ENCODE data around the gene ZNF805. TPM values are rescaled to one million over a fixed set of nuclear protein-coding genes. Genes with fewer than 3 reads are reported as not detected.

Gene ZNF805
- total RNA-seq, 3 donors from 2014 or later (not counting 1 experiment from before 2014, with no cell fraction given), result 25.9 to 32.7 (median 31.0) TPM

DNA sequence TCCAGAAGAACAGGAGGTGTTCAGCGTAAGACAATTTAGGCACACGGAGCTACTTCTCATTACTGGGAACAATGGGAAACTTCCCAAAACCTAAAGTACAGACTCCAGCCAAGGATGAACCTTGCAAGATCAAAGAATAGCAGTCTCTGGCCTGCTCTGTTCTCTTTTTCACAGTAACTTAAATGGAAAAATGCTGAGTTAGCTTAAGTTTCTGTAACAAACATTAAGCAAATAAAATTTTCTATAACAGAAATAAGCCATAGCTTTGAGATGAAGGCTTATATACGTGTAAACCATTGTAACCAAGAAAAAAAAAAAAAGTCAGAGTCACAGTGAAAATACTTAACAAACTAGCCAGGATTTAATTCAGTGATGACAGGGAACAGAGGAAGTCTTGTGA lies 21.6 kb downstream of the ZNF805 start:
- Histone ChIP-seq H3K4me1 (ENCODE audit: control insufficient read depth, insufficient read depth, low read length) (no peaks in the 10 kb centered on the region), H3K36me3 (ENCODE audit: control insufficient read depth, insufficient read depth, low read length) (peaks cover 9% of the 10 kb centered on the region), H3K4me3 (ENCODE audit: low read length) (no peak overlapping the region), H3K27me3 (ENCODE audit: control insufficient read depth, insufficient read depth, low read length) (no peaks in the 10 kb centered on the region), H3K27ac (ENCODE audit: low read length) (no peak overlapping the region), H3K9me3 (ENCODE audit: control insufficient read depth, insufficient read depth, low read length) (no peaks in the 10 kb centered on the region)
- WGBS (ENCODE audit: insufficient coverage), result 99% methylated on average over 3 of the region's 3 CpGs
- H3K4me3 Mint-ChIP-seq, result no peak overlapping the region
- no peak for DNase-seq
- ATAC-seq, result no peak
- TF ChIP-seq, protein P1, sequence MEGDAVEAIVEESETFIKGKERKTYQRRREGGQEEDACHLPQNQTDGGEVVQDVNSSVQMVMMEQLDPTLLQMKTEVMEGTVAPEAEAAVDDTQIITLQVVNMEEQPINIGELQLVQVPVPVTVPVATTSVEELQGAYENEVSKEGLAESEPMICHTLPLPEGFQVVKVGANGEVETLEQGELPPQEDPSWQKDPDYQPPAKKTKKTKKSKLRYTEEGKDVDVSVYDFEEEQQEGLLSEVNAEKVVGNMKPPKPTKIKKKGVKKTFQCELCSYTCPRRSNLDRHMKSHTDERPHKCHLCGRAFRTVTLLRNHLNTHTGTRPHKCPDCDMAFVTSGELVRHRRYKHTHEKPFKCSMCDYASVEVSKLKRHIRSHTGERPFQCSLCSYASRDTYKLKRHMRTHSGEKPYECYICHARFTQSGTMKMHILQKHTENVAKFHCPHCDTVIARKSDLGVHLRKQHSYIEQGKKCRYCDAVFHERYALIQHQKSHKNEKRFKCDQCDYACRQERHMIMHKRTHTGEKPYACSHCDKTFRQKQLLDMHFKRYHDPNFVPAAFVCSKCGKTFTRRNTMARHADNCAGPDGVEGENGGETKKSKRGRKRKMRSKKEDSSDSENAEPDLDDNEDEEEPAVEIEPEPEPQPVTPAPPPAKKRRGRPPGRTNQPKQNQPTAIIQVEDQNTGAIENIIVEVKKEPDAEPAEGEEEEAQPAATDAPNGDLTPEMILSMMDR (IDR thresholded peaks at IDR 0.05), result no peak
- H3K4me1 Mint-ChIP-seq, result peaks cover 0 to 16% of the 10 kb centered on the region in 2 donors
- no peaks in the 10 kb centered on the region for H3K9me3 Mint-ChIP-seq
- H3K27me3 Mint-ChIP-seq (ENCODE audit: low read depth in 2 of 2), result no peaks in the 10 kb centered on the region
- peaks cover 7% of the 10 kb centered on the region for H3K36me3 Mint-ChIP-seq
- no peak overlapping the region for H3K27ac Mint-ChIP-seq
- intact Hi-C loops (cut with micrococcal nuclease), result no loop called here

- TF ChIP-seq, protein P1 (IDR thresholded peaks at IDR 0.05), result no peak
- no peaks in the 10 kb centered on the region for H3K27me3 Mint-ChIP-seq (ENCODE audit: low read depth in 2 of 2)
- Histone ChIP-seq H3K9me3 (ENCODE audit: control insufficient read depth, insufficient read depth, low read length) (no peaks in the 10 kb centered on the region), H3K4me1 (ENCODE audit: control insufficient read depth, insufficient read depth, low read length) (no peaks in the 10 kb centered on the region), H3K27ac (ENCODE audit: low read length) (no peak overlapping the region), H3K36me3 (ENCODE audit: control insufficient read depth, insufficient read depth, low read length) (peaks cover 7% of the 10 kb centered on the region), H3K4me3 (ENCODE audit: low read length) (no peak overlapping the region), H3K27me3 (ENCODE audit: control insufficient read depth, insufficient read depth, low read length) (no peaks in the 10 kb centered on the region)
- no peak for DNase-seq
- intact Hi-C loops (cut with micrococcal nuclease), result no loop called here
- peaks cover 0 to 16% of the 10 kb centered on the region in 2 donors for H3K4me1 Mint-ChIP-seq
- H3K4me3 Mint-ChIP-seq, result no peak overlapping the region
- H3K36me3 Mint-ChIP-seq, result peaks cover 7% of the 10 kb centered on the region
- WGBS (ENCODE audit: insufficient coverage), result 89% methylated on average over 1 of the region's 1 CpG
- ATAC-seq, result no peak
- H3K9me3 Mint-ChIP-seq, result no peaks in the 10 kb centered on the region
- no peak overlapping the region for H3K27ac Mint-ChIP-seq
These were observed 22.9 kb downstream of the ZNF805 start for GRCh38 chr19:57263244-57263741.

GRCh38 chr19:57267291-57267690 lies 26.9 kb downstream of the ZNF805 start:
- Histone ChIP-seq H3K4me1 (ENCODE audit: control insufficient read depth, insufficient read depth, low read length) (no peaks in the 10 kb centered on the region), H3K4me3 (ENCODE audit: low read length) (no peak overlapping the region), H3K36me3 (ENCODE audit: control insufficient read depth, insufficient read depth, low read length) (no peaks in the 10 kb centered on the region), H3K27me3 (ENCODE audit: control insufficient read depth, insufficient read depth, low read length) (no peaks in the 10 kb centered on the region), H3K9me3 (ENCODE audit: control insufficient read depth, insufficient read depth, low read length) (no peaks in the 10 kb centered on the region), H3K27ac (ENCODE audit: low read length) (no peak overlapping the region)
- ATAC-seq (no peak), DNase-seq (no peak)
- intact Hi-C loops (cut with micrococcal nuclease), result no loop called here
- Mint-ChIP-seq H3K36me3 (no peaks in the 10 kb centered on the region), H3K9me3 (no peaks in the 10 kb centered on the region), H3K4me1 (peaks cover 0 to 9% of the 10 kb centered on the region in 2 donors), H3K4me3 (no peak overlapping the region), H3K27ac (no peak overlapping the region), H3K27me3 (ENCODE audit: low read depth in 2 of 2) (no peaks in the 10 kb centered on the region)
- TF ChIP-seq, protein P1 (IDR thresholded peaks at IDR 0.05), result no peak
- 86% methylated on average over 3 of the region's 3 CpGs for WGBS (ENCODE audit: insufficient coverage)
